Bronchial epithelial cell (primary cell): ENCODE results near the gene ERMARD. TPM values are rescaled to one million over a fixed set of nuclear protein-coding genes. Genes with fewer than 3 reads are reported as not detected.
A peak's percentile ranks its signal among the peaks of the same experiment; 100 is the strongest.

Experiments
- DNase-seq: peaks from one replicate; pipeline ENCODE4 v3.0.0-alpha.2; 2010; ENCODE audit warnings: low read depth
- FAIRE-seq: peaks from 2 replicates; lab custom pipeline; 2011; peaks lifted over from hg19 to GRCh38; lab: Jason Lieb, UNC
- H3K27me3 ChIP-seq: 2 replicates; pipeline ENCODE4 v1.5.1; 2011; ENCODE audit warnings: low read length; ENCODE audit not compliant: control insufficient read depth, insufficient read depth
- H3K36me3 ChIP-seq: 2 replicates; pipeline ENCODE4 v1.5.1; 2011; ENCODE audit warnings: low read length; ENCODE audit not compliant: control insufficient read depth, insufficient read depth
- H3K4me3 ChIP-seq: 2 replicates; pipeline ENCODE4 v1.5.1; 2011; ENCODE audit warnings: mild to moderate bottlenecking, low read depth, low read length, control low read depth
- total RNA-seq: library from RNA; depleted of rRNA; stranded (reverse); fragments of >200 nt; gene quantifications from 2 replicates; pipeline ENCODE4 v1.2.1, GENCODE V29; 2014
- TF ChIP-seq, protein P1 (sequence below): IDR thresholded peaks from 2 replicates; pipeline ENCODE4 v1.5.1; 2011; ENCODE audit warnings: mild to moderate bottlenecking, moderate library complexity, low read length, control low read depth, inconsistent platforms; ENCODE audit not compliant: insufficient read depth, severe bottlenecking

The ERMARD gene
- total RNA-seq, 1 donor from 2014 or later: 25.8 TPM

DNA sequence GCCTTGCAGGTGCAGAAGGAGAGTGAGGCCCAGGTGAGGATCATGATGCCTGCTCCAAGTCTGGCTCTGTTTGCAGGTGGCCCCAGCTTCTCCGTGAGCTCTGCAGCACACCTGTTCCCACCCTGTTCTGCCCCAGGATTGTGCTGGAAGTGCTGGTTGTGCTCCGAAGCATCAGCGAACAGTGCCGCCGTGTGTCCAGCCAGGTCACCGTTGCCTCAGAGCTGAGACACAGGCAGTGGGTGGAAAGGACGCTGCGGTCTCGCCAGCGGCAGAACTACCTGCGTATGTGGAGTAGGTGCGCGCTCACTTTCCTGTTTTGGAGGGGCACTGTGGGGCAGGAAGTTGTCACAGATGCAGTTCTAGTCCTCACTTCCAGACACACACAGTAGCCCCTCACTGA, 25.0 kb downstream of the ERMARD start:
- H3K4me3 ChIP-seq: no peak overlapping the region
- H3K36me3 ChIP-seq: peaks cover 6% of the 10 kb centered on the region
- TF ChIP-seq, protein P1, sequence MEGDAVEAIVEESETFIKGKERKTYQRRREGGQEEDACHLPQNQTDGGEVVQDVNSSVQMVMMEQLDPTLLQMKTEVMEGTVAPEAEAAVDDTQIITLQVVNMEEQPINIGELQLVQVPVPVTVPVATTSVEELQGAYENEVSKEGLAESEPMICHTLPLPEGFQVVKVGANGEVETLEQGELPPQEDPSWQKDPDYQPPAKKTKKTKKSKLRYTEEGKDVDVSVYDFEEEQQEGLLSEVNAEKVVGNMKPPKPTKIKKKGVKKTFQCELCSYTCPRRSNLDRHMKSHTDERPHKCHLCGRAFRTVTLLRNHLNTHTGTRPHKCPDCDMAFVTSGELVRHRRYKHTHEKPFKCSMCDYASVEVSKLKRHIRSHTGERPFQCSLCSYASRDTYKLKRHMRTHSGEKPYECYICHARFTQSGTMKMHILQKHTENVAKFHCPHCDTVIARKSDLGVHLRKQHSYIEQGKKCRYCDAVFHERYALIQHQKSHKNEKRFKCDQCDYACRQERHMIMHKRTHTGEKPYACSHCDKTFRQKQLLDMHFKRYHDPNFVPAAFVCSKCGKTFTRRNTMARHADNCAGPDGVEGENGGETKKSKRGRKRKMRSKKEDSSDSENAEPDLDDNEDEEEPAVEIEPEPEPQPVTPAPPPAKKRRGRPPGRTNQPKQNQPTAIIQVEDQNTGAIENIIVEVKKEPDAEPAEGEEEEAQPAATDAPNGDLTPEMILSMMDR: no peak
- no peak for FAIRE-seq
- no peak for DNase-seq
- no peaks in the 10 kb centered on the region for H3K27me3 ChIP-seq

DNA sequence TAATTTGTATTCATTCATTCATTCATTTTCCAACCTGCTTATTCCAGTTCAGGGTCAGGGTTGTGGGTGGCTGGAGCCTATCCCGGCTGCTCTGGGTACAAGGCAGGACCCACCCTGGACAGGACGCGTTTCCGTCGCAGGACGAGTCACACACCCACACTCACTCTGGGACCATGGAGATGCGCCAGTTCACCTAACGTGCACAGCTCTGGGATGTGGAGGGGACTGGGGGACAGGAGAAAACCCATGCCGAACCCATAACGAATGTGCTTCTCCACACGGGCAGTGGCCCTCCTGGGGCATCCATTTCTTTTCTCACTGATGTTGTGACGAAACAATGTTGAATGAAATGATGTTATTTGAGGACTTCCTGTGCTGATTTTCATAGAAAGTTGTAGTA, 26.5 kb downstream of the ERMARD start:
- no peak for FAIRE-seq
- peaks cover 6% of the 10 kb centered on the region for H3K36me3 ChIP-seq

DNA sequence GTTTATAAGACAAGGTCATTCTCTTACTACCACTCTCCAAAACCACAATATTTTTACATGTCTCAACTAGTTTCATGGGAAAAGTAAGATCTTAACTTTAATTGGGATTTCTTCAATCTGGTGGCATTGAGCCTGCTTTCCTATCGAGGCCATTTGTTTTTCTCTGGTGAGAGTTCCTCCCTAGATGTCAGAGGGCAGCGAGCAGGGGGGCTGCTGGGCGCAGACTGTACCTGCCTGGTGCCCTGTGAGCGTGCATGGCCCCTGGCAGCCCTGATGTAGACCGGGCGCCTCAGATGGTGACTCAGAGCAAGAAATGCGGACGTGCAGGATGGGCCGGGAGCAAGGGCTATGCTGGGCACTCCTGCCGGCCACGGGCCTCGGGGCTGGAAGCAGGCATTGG, 27.2 kb downstream of the ERMARD start:
- TF ChIP-seq, protein P1: no peak
- H3K36me3 ChIP-seq: peaks cover 6% of the 10 kb centered on the region
- FAIRE-seq (no peak), DNase-seq (peak; percentile 77)
- no peaks in the 10 kb centered on the region for H3K27me3 ChIP-seq
- H3K4me3 ChIP-seq: no peak overlapping the region

More for the DNA sequence above, 26.5 kb downstream of the ERMARD start:
- TF ChIP-seq, protein P1: no peak
- no peaks in the 10 kb centered on the region for H3K27me3 ChIP-seq
- no peak overlapping the region for H3K4me3 ChIP-seq
- no peak for DNase-seq

DNA sequence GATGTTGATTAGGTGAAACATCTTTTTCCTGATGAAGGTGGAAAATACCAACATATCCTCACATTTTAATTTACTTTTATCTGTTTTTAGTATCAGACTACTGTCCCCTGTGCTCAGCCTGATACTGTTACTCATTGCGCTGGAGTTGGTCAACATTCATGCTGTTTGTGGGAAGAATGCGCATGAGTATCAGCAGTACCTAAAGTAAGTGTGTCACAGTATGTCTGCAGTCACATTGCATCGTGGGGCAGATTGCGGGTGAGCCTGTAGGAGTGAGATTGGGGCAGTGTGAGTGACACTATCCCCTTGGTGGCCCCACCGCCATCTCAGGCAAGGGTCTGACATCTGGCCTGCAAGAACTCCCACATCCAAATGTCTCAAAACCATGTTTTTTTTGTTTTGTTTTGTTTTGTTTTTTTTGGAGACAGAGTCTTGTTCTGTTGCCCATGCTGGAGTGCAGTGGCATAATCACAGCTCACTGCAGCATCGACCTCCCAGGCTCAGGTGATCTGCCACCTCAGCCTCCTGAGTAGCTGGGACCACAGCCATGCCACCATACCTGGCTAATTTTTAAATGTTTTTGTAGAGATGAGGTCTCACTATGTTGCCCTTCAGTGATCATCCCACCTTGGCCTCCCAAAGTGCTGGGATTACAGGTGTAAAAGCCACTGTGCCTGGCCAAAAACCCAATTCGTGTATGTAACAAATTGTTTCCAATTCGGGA, 27.8 kb downstream of the ERMARD start:
- peak; percentile 77 for FAIRE-seq

DNA sequence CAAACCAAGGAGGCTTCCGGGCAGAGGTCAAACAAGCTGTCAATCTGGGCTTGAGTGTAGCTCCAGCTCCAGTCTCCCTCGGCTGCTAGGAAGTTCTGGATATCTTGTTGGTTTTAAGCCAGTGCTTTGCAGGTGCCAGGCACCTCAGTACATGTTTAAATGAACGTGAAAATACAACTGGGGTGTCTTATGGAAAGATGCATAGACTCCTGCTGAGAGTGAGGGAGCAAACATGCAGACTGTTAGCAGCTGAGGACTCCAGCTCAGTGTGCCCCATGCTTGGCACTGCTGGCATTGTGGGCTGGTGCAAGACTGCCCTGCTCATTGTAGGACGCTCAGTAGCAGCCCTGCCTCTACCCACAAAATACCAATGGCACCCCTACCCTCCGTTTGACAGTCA, 28.5 kb downstream of the ERMARD start:
- no peaks in the 10 kb centered on the region for H3K27me3 ChIP-seq
- peaks cover 6% of the 10 kb centered on the region for H3K36me3 ChIP-seq
- no peak for FAIRE-seq
- H3K4me3 ChIP-seq: no peak overlapping the region
- TF ChIP-seq, protein P1: no peak
- no peak for DNase-seq

More for the DNA sequence above, 27.8 kb downstream of the ERMARD start:
- TF ChIP-seq, protein P1: no peak
- Histone ChIP-seq H3K4me3 (no peak overlapping the region), H3K27me3 (no peaks in the 10 kb centered on the region), H3K36me3 (peaks cover 6% of the 10 kb centered on the region)
- DNase-seq: no peak
